K562 (cell line): ENCODE data around the gene COPG2. TPM values are rescaled to one million over a fixed set of nuclear protein-coding genes. Genes with fewer than 3 reads are reported as not detected.

Source experiments
- BRD9 ChIP-seq: fragments of 450-650 bp; IDR thresholded peaks from 2 replicates; pipeline ENCODE4 v1.6.1; 2018; ENCODE audit warnings: low read depth; ENCODE audit not compliant: partially characterized antibody
- EGR1 ChIP-seq: fragments of 450-650 bp; conservative IDR thresholded peaks from 2 replicates; pipeline ENCODE4 v1.6.1; 2017; ENCODE audit warnings: mild to moderate bottlenecking
- GABPB2 ChIP-seq: fragments of 250-450 bp; sonication (Bioruptor Pico); conservative IDR thresholded peaks from 2 replicates; pipeline ENCODE4 v1.5.1; 2021; ENCODE audit warnings: mild to moderate bottlenecking
- KLF1 ChIP-seq: fragments of 450-650 bp; IDR thresholded peaks from 2 replicates; pipeline ENCODE4 v1.6.1; 2016; ENCODE audit warnings: missing genetic modification characterization, missing compliant biosample characterization
- MCM5 ChIP-seq: fragments of 450-650 bp; IDR thresholded peaks from 2 replicates; pipeline ENCODE4 v1.6.1; 2016; ENCODE audit warnings: low read depth
- NCOA2 ChIP-seq, 2 experiments: fragments of 450-650 bp; IDR thresholded peaks; 2 replicates each; pipeline ENCODE4 v1.6.1; 2018; ENCODE audit warnings: mild to moderate bottlenecking in 2 of 2, moderate library complexity in 1 of 2; ENCODE audit not compliant: partially characterized antibody in 2 of 2
- POLR3G ChIP-seq: IDR thresholded peaks from 2 replicates; pipeline ENCODE4 v1.6.1; 2011; ENCODE audit not compliant: insufficient read length, insufficient replicate concordance; ENCODE audit errors: extremely low read depth
- PURB ChIP-seq: sonication (generic); formaldehyde crosslinking; IDR thresholded peaks from 2 replicates; pipeline ENCODE4 v1.9.0; 2021; ENCODE audit warnings: low read depth, mild to moderate bottlenecking, missing genetic modification reagents
- RFX5 ChIP-seq: IDR thresholded peaks from 2 replicates; pipeline ENCODE4 v1.6.1; 2011; ENCODE audit warnings: low read depth, mild to moderate bottlenecking, improper control_type of control experiment, low read length
- SRSF7 ChIP-seq: fragments of 200-400 bp; formaldehyde crosslinking; optimal IDR thresholded peaks from 2 replicates; pipeline ENCODE3; 2017; ENCODE audit warnings: mild to moderate bottlenecking, low read depth, low read length
- STAT5A ChIP-seq: IDR thresholded peaks from 2 replicates; pipeline ENCODE4 v1.6.1; 2012; ENCODE audit warnings: low read length, inconsistent platforms, borderline replicate concordance
- USF2 ChIP-seq: sonication (generic); formaldehyde crosslinking; IDR thresholded peaks from 2 replicates; pipeline ENCODE4 v1.5.0; 2020; ENCODE audit warnings: missing genetic modification reagents
- ZNF124 ChIP-seq: sonication (generic); formaldehyde crosslinking; IDR thresholded peaks from 2 replicates; pipeline ENCODE4 v1.8.1; 2022; ENCODE audit warnings: missing genetic modification reagents
- ZNF561 ChIP-seq: fragments of 450-650 bp; formaldehyde crosslinking; conservative IDR thresholded peaks from 2 replicates; pipeline ENCODE4 v1.4.0; 2020; ENCODE audit warnings: mild to moderate bottlenecking, moderate library complexity
- polyA plus RNA-seq, 8 experiments: library from polyadenylated mRNA; depleted of rRNA in 4 of 8; stranded (reverse) in 5 of 8; unstranded in 3 of 8; fragments of >200 nt; fragmentation: Nextera tagmentation in 2 of 8; fragmentation: Illumina TruSeq in 1 of 8; extraction: Ambion mirVana in 2 of 8; extraction: Trizol in 1 of 8; gene quantifications; 2 replicates each; pipeline versions ENCODE4 v1.2.1 to v1.2.3, GENCODE V29; 2011 to 2014; ENCODE audit warnings: inconsistent platforms in 1 of 8, missing spikeins in 1 of 8
- total RNA-seq, 7 experiments: library from RNA; depleted of rRNA in 6 of 7; stranded (reverse); fragments of >200 nt in 6 of 7; fragmentation: Illumina TruSeq in 2 of 7; extraction: Trizol in 2 of 7; gene quantifications; 2 replicates each; pipeline versions ENCODE4 v1.2.1 to v1.2.3, GENCODE V29; 2011 to 2021; ENCODE audit warnings: low replicate concordance in 1 of 7
- TF ChIP-seq, protein P1 (sequence below): fragments of 250-450 bp; sonication (Bioruptor Pico); IDR thresholded peaks from 2 replicates; pipeline ENCODE4 v1.8.0; 2022; ENCODE audit warnings: moderate library complexity, mild to moderate bottlenecking, inconsistent platforms
- TF ChIP-seq, protein P2 (sequence below): fragments of 450-650 bp; formaldehyde crosslinking; IDR thresholded peaks from 2 replicates; pipeline ENCODE4 v1.4.0; 2022; ENCODE audit warnings: mild to moderate bottlenecking, moderate library complexity
- TF ChIP-seq, protein P3 (sequence below): sonication (generic); formaldehyde crosslinking; IDR thresholded peaks from 2 replicates; pipeline ENCODE4 v1.8.1; 2023; ENCODE audit warnings: mild to moderate bottlenecking, missing genetic modification reagents
- TF ChIP-seq, protein P4 (sequence below): fragments of 250-450 bp; sonication (Bioruptor Pico); IDR thresholded peaks from 2 replicates; pipeline ENCODE4 v1.6.1; 2021; ENCODE audit warnings: mild to moderate bottlenecking
- TF ChIP-seq, protein P5 (sequence below): fragments of 250-450 bp; sonication (Bioruptor Pico); IDR thresholded peaks from 2 replicates; pipeline ENCODE4 v1.5.0; 2022; ENCODE audit warnings: mild to moderate bottlenecking

The COPG2 gene
- total and polyA plus RNA-seq, 9 of the 15 experiments (the other 6 are each of a cell fraction or from before 2014, with no cell fraction given) = 6.6 to 104 (median 32.5) TPM

DNA sequence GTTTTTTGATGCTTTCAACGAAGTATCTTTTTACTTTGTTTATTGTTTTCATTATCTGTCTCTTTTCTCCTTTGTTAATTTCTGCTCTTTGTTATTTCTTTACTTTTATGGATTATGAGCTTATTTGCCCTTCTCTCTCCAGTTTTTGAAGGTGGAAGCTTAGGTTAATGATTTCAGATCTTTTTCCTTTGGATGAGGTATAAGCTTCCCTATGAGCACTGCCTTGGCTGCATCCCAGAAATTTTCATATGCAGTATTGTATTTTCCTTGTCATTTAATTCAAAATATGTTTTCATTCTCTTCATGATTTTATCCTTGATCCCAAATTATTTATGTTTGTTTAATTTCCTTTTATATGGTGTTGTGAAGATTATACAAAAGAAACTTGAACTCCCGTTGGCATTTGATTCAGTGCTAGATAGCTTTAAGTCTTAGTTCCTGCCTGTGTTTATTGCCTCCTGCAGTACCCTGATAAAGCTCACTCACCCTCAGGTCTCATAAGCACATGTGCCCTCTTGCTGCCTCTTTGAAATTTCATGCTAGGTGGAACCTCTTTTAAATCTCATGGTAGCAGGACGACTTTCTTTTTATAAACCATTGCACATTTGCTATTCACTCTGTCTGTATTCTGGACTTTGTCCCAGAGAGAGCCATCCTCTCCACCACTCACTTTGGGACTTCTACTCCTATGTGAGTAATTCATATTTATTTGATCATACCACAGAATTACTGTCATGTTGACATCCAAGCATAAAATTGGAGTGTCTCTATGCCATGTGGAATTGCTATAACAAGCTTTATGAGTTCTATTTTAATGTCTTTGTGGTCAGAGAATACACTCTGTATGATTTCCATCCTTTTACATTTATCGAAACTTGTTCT is 204.8 kb downstream of the COPG2 start (continued):
- TF ChIP-seq, protein P1, sequence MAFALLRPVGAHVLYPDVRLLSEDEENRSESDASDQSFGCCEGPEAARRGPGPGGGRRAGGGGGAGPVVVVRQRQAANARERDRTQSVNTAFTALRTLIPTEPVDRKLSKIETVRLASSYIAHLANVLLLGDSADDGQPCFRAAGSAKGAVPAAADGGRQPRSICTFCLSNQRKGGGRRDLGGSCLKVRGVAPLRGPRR (CRISPR knock-in tag) = no peak
- TF ChIP-seq KLF1 (tag) (no peak), NCOA2 (IDR thresholded peaks at IDR 0.05; ENCODE audit: partially characterized antibody in 2 of 2) (no peak), GABPB2 (no peak), ZNF124 (CRISPR knock-in tag) (no peak), PURB (no peak), BRD9 (no peak), MCM5 (no peak), RFX5 (no peak), EGR1 (no peak), POLR3G (no peak), SRSF7 (no peak), USF2 (no peak), STAT5A (0 out of 2 replicates have a peak, but pooled peaks have one; percentile 21), ZNF561 (no peak)
- TF ChIP-seq, protein P2, sequence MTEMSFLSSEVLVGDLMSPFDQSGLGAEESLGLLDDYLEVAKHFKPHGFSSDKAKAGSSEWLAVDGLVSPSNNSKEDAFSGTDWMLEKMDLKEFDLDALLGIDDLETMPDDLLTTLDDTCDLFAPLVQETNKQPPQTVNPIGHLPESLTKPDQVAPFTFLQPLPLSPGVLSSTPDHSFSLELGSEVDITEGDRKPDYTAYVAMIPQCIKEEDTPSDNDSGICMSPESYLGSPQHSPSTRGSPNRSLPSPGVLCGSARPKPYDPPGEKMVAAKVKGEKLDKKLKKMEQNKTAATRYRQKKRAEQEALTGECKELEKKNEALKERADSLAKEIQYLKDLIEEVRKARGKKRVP (CRISPR knock-in tag) = no peak
- TF ChIP-seq, protein P3, sequence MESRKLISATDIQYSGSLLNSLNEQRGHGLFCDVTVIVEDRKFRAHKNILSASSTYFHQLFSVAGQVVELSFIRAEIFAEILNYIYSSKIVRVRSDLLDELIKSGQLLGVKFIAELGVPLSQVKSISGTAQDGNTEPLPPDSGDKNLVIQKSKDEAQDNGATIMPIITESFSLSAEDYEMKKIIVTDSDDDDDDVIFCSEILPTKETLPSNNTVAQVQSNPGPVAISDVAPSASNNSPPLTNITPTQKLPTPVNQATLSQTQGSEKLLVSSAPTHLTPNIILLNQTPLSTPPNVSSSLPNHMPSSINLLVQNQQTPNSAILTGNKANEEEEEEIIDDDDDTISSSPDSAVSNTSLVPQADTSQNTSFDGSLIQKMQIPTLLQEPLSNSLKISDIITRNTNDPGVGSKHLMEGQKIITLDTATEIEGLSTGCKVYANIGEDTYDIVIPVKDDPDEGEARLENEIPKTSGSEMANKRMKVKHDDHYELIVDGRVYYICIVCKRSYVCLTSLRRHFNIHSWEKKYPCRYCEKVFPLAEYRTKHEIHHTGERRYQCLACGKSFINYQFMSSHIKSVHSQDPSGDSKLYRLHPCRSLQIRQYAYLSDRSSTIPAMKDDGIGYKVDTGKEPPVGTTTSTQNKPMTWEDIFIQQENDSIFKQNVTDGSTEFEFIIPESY (CRISPR knock-in tag) = no peak
- TF ChIP-seq, protein P4, sequence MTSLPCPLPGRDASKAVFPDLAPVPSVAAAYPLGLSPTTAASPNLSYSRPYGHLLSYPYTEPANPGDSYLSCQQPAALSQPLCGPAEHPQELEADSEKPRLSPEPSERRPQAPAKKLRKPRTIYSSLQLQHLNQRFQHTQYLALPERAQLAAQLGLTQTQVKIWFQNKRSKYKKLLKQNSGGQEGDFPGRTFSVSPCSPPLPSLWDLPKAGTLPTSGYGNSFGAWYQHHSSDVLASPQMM (CRISPR knock-in tag) = no peak
- TF ChIP-seq, protein P5, sequence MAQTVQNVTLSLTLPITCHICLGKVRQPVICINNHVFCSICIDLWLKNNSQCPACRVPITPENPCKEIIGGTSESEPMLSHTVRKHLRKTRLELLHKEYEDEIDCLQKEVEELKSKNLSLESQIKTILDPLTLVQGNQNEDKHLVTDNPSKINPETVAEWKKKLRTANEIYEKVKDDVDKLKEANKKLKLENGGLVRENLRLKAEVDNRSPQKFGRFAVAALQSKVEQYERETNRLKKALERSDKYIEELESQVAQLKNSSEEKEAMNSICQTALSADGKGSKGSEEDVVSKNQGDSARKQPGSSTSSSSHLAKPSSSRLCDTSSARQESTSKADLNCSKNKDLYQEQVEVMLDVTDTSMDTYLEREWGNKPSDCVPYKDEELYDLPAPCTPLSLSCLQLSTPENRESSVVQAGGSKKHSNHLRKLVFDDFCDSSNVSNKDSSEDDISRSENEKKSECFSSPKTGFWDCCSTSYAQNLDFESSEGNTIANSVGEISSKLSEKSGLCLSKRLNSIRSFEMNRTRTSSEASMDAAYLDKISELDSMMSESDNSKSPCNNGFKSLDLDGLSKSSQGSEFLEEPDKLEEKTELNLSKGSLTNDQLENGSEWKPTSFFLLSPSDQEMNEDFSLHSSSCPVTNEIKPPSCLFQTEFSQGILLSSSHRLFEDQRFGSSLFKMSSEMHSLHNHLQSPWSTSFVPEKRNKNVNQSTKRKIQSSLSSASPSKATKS (CRISPR knock-in tag) = no peak
